Activated naive CD8-positive, alpha-beta T cell treated with anti-CD3 and anti-CD28 coated beads, Interleukin-2, amount 10 ng/mL, durations not matched to agents 7 days and 5 days (primary cell): ENCODE measurements around the gene EPHA5. TPM values are rescaled to one million over a fixed set of nuclear protein-coding genes. Genes with fewer than 3 reads are reported as not detected.
"Not testable (repeated sequence)": the region's sequence is repeated elsewhere in the genome, so short reads cannot be mapped to it uniquely, and the experiment has no call there.

Experiments
- ATAC-seq: fragments of 150-1000 bp; cut with Tn5 transposase; one replicate; pipeline ENCODE4 v1.10.0; 2021; ENCODE audit warnings: low read depth, moderate library complexity
- POLR2A ChIA-PET: fragments of 350-600 bp; sonication (Branson Sonifier 250); formaldehyde crosslinking; loops from one replicate; lab custom pipeline; 2021; ENCODE audit warnings: antibody characterized with exemption; lab: Charles Lee
- DNase-seq: peaks from one replicate; pipeline ENCODE4 v3.0.0; 2021
- H3K27ac Mint-ChIP-seq: one replicate; pipeline ENCODE4 v1.8.0; 2022; ENCODE audit warnings: mild to moderate bottlenecking, mixed read lengths
- H3K27me3 Mint-ChIP-seq: one replicate; pipeline ENCODE4 v1.8.0; 2022; ENCODE audit warnings: mild to moderate bottlenecking, moderate library complexity, mixed read lengths
- H3K36me3 Mint-ChIP-seq: one replicate; pipeline ENCODE4 v1.8.0; 2021; ENCODE audit warnings: mild to moderate bottlenecking, mixed read lengths
- H3K4me1 Mint-ChIP-seq: one replicate; pipeline ENCODE4 v1.8.0; 2021; ENCODE audit warnings: mixed read lengths
- H3K4me3 Mint-ChIP-seq: one replicate; pipeline ENCODE4 v1.8.0; 2022; ENCODE audit warnings: mild to moderate bottlenecking, moderate library complexity, mixed read lengths
- H3K9me3 Mint-ChIP-seq: one replicate; pipeline ENCODE4 v1.8.0; 2021; ENCODE audit warnings: mixed read lengths
- total RNA-seq, 2 experiments: library from RNA; stranded (reverse); gene quantifications; one replicate each; pipeline ENCODE4 v1.2.3, GENCODE V29; 2021

EPHA5 gene
- total RNA-seq, 2 experiments from 2014 or later = not detected

GRCh38 chr4:65358914-65359313 is 311.4 kb downstream of the EPHA5 start:
- Mint-ChIP-seq H3K9me3 (peaks cover 2% of the 10 kb centered on the region), H3K4me3 (no peak overlapping the region), H3K27me3 (no peaks in the 10 kb centered on the region)

DNA sequence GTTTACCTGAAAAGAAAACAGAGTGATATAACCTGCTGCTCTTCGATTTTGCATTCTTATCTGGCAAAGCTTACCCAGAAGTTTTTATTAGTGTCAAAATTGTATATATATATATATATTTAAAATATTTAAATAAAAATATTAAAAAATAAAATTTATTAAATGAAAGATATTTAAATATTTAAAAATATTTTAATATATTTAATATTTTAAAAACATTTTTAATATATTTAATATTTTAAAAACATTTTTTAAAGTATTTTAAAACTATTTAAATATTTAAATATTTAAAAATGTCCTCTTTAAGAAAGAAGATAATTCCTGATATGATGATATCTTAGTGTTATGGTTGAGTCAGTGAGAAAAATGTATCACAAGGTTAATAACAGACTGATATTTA is 317.2 kb downstream of the EPHA5 start:
- H3K27me3 Mint-ChIP-seq = no peaks in the 10 kb centered on the region
- no peak overlapping the region for H3K27ac Mint-ChIP-seq
- DNase-seq (no peak), ATAC-seq (no peak)
- POLR2A ChIA-PET = no interaction called here
- no peak overlapping the region for H3K4me3 Mint-ChIP-seq
- no peaks in the 10 kb centered on the region for H3K4me1 Mint-ChIP-seq
- H3K9me3 Mint-ChIP-seq = no peaks in the 10 kb centered on the region
- H3K36me3 Mint-ChIP-seq = no peaks in the 10 kb centered on the region

More at GRCh38 chr4:65358914-65359313, 311.4 kb downstream of the EPHA5 start:
- Mint-ChIP-seq H3K27ac (no peak overlapping the region), H3K4me1 (no peaks in the 10 kb centered on the region), H3K36me3 (no peaks in the 10 kb centered on the region)
- DNase-seq = no peak
- POLR2A ChIA-PET = no interaction called here
- ATAC-seq = no peak

GRCh38 chr4:65344278-65344825 is 325.9 kb downstream of the EPHA5 start:
- ATAC-seq = no peak

GRCh38 chr4:65343342-65343741 is 326.9 kb downstream of the EPHA5 start:
- no peak overlapping the region for H3K27ac Mint-ChIP-seq
- H3K4me1 Mint-ChIP-seq = no peaks in the 10 kb centered on the region
- H3K4me3 Mint-ChIP-seq = no peak overlapping the region
- no peaks in the 10 kb centered on the region for H3K27me3 Mint-ChIP-seq
- DNase-seq (no peak), ATAC-seq (no peak)
- H3K9me3 Mint-ChIP-seq = peaks cover 2% of the 10 kb centered on the region
- POLR2A ChIA-PET = no interaction called here
- H3K36me3 Mint-ChIP-seq = no peaks in the 10 kb centered on the region

More at GRCh38 chr4:65344278-65344825, 325.9 kb downstream of the EPHA5 start:
- Mint-ChIP-seq H3K9me3 (peaks cover 2% of the 10 kb centered on the region), H3K4me1 (no peaks in the 10 kb centered on the region), H3K4me3 (no peak overlapping the region), H3K27ac (no peak overlapping the region), H3K36me3 (no peaks in the 10 kb centered on the region), H3K27me3 (no peaks in the 10 kb centered on the region)
- POLR2A ChIA-PET = no interaction called here
- no peak for DNase-seq

DNA sequence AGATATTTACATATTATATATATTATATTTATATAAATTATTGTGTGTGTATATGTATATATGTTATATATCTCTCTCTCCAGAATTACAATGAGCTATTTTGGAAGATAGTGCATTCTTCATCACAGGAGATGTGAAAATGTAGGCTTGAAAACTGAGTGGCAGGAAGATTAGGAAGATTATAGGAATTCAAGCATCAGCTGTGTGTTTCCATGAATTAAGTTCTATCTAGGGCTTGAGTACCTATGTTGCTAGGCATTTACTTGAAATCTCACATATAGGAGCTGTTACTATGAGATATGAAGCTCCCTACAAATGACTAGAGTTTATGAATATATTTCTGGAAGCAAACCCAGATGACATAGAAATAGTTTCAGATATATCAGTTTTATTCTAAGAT is 328.7 kb downstream of the EPHA5 start:
- no peaks in the 10 kb centered on the region for H3K4me1 Mint-ChIP-seq
- DNase-seq (no peak), ATAC-seq (no peak)
- no peak overlapping the region for H3K4me3 Mint-ChIP-seq
- H3K36me3 Mint-ChIP-seq = no peaks in the 10 kb centered on the region
- H3K27ac Mint-ChIP-seq = no peak overlapping the region
- POLR2A ChIA-PET = no interaction called here
- no peaks in the 10 kb centered on the region for H3K27me3 Mint-ChIP-seq
- H3K9me3 Mint-ChIP-seq = peaks cover 2% of the 10 kb centered on the region

DNA sequence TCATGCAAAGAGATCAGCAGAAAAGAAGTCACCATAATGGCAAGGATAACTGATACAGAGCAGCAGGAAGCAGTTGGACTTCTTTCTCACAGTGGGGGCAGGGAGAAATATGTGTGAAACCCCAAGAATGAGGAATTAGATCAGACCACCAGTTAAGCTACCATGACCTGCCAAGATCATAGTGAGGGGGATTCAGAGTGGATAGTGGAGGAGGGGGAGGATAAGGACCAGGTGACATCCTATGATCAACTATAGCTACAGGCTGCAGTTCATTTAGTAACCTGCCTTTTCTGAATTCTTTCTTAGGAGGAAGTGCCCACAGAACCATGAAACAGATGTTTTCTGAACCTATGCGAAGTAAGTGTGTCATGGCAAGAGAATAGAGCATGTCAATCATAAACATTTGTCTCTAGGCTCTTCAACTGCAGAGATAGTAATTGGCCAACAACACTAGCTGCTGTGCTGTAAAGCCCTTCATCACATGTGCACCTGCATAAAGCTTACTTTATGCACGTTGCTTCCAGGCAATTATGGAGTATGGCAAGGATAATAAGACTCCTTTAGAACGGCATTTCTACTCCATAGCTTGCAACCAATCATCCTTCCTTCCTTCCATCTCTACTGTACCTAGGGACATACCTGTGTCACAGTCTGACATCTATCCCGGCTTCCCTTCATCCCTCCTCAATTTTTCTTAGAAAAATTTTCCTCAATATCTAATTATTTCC is 329.7 kb downstream of the EPHA5 start:
- no peaks in the 10 kb centered on the region for H3K27me3 Mint-ChIP-seq

DNA sequence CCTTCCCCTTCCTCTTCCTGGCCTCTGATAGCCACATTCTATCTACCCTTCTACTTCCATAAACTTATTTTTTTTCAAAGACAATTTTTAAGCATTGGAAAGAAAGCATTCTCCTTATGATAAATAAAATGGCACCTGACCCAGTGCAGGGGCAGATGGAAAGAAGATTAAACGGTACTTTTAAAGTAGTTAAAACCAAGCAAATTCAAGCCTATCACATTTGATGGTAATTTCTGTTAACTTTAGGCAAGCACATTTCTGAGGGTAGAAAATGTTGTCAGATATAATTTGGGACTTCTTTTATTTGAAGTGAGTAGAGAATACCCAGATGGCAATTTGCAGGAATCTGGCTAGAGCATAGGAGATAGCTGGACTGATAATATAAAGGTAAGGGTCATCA is 332.9 kb downstream of the EPHA5 start:
- no peaks in the 10 kb centered on the region for H3K9me3 Mint-ChIP-seq
- POLR2A ChIA-PET = no interaction called here
- no peaks in the 10 kb centered on the region for H3K4me1 Mint-ChIP-seq
- ATAC-seq = no peak
- no peak overlapping the region for H3K4me3 Mint-ChIP-seq
- H3K27ac Mint-ChIP-seq = no peak overlapping the region
- no peak for DNase-seq
- no peaks in the 10 kb centered on the region for H3K36me3 Mint-ChIP-seq
- no peaks in the 10 kb centered on the region for H3K27me3 Mint-ChIP-seq

More for the DNA sequence above, 329.7 kb downstream of the EPHA5 start:
- Mint-ChIP-seq H3K27ac (no peak overlapping the region), H3K4me1 (no peaks in the 10 kb centered on the region), H3K36me3 (no peaks in the 10 kb centered on the region), H3K9me3 (peaks cover 2% of the 10 kb centered on the region), H3K4me3 (no peak overlapping the region)
- DNase-seq (no peak), ATAC-seq (no peak)
- POLR2A ChIA-PET = no interaction called here

- Mint-ChIP-seq H3K27me3 (no peaks in the 10 kb centered on the region), H3K9me3 (no peaks in the 10 kb centered on the region), H3K4me3 (no peak overlapping the region), H3K4me1 (no peaks in the 10 kb centered on the region), H3K27ac (no peak overlapping the region), H3K36me3 (no peaks in the 10 kb centered on the region)
- POLR2A ChIA-PET = no interaction called here
- ATAC-seq (no peak), DNase-seq (no peak)
These were observed 333.8 kb downstream of the EPHA5 start for GRCh38 chr4:65336465-65336864.

- no peaks in the 10 kb centered on the region for H3K36me3 Mint-ChIP-seq
- no peaks in the 10 kb centered on the region for H3K9me3 Mint-ChIP-seq
- DNase-seq (no peak), ATAC-seq (no peak)
- POLR2A ChIA-PET = no interaction called here
- H3K4me1 Mint-ChIP-seq = no peaks in the 10 kb centered on the region
- H3K4me3 Mint-ChIP-seq = no peak overlapping the region
- H3K27ac Mint-ChIP-seq = no peak overlapping the region
- no peaks in the 10 kb centered on the region for H3K27me3 Mint-ChIP-seq
These were observed 353.8 kb downstream of the EPHA5 start for GRCh38 chr4:65316534-65316933.

- Mint-ChIP-seq H3K4me3 (no peak overlapping the region), H3K4me1 (no peaks in the 10 kb centered on the region), H3K27me3 (no peaks in the 10 kb centered on the region), H3K27ac (no peak overlapping the region), H3K36me3 (no peaks in the 10 kb centered on the region), H3K9me3 (no peaks in the 10 kb centered on the region)
- ATAC-seq = no peak
- POLR2A ChIA-PET = no interaction called here
- DNase-seq = no peak
These were observed 359.2 kb downstream of the EPHA5 start for GRCh38 chr4:65311120-65311519.

- ATAC-seq = no peak
- Mint-ChIP-seq H3K27me3 (no peaks in the 10 kb centered on the region), H3K4me1 (no peaks in the 10 kb centered on the region), H3K9me3 (no peaks in the 10 kb centered on the region), H3K36me3 (no peaks in the 10 kb centered on the region), H3K27ac (no peak overlapping the region), H3K4me3 (no peak overlapping the region)
- no peak for DNase-seq
- POLR2A ChIA-PET = no interaction called here
These were observed 359.7 kb downstream of the EPHA5 start for GRCh38 chr4:65310586-65310985.

DNA sequence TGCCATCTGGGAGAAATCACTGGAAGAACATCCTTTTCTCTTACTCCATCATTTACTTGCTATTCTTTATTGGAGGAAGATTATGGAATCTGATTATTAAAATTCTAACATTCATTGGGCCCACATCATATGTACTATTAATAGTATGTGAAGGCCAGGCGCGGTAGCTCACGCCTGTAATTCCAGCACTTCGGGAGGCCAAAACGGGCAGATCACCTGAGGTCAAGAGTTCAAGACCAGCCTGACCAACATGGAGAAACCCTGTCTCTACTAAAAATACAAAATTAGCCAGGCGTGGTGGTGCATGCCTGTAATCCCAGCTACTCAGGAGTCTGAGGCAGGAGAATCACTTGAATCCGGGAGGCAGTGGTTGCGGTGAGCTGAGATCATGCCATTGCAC is 361.7 kb downstream of the EPHA5 start:
- H3K4me1 Mint-ChIP-seq, H3K27me3 Mint-ChIP-seq, H3K27ac Mint-ChIP-seq, H3K36me3 Mint-ChIP-seq, ATAC-seq, H3K4me3 Mint-ChIP-seq, DNase-seq, POLR2A ChIA-PET, H3K9me3 Mint-ChIP-seq: not testable (repeated sequence)

- Mint-ChIP-seq H3K36me3 (no peaks in the 10 kb centered on the region), H3K27ac (no peak overlapping the region), H3K4me3 (no peak overlapping the region), H3K9me3 (peaks cover 2% of the 10 kb centered on the region), H3K27me3 (no peaks in the 10 kb centered on the region), H3K4me1 (no peaks in the 10 kb centered on the region)
- ATAC-seq (no peak), DNase-seq (no peak)
- POLR2A ChIA-PET = no interaction called here
These were observed 368.1 kb downstream of the EPHA5 start for GRCh38 chr4:65302145-65302544.

DNA sequence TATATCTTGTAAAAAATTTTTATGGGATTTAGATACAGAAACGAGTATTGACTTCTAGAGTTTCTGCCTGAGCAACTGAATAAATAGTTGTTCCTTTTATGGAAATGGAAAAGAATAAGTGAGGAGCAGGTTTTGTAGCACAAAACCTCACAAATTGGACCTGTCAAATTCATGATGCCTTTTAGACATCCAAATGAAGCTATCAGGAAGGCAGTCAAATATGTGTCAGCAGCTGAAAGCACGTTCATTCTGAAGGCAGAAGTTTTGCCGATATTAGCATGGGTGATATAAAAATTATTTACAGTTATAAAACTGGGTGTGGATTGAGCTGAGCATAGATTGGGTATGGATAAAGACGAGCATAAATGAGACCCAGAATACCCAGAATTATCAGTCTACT is 374.0 kb downstream of the EPHA5 start:
- Mint-ChIP-seq H3K36me3 (no peaks in the 10 kb centered on the region), H3K4me3 (no peak overlapping the region), H3K27ac (no peak overlapping the region), H3K27me3 (no peaks in the 10 kb centered on the region), H3K9me3 (peaks cover 5% of the 10 kb centered on the region), H3K4me1 (no peaks in the 10 kb centered on the region)
- ATAC-seq (no peak), DNase-seq (no peak)
- POLR2A ChIA-PET = no interaction called here
